HG02852 (cell line): ENCODE data around the gene CLPTM1.
A peak's percentile ranks its signal among the peaks of the same experiment; 100 is the strongest.
"Not testable (repeated sequence)": the region's sequence is repeated elsewhere in the genome, so short reads cannot be mapped to it uniquely, and the experiment has no call there.

Experiments used
- ATAC-seq: cut with Tn5 transposase; IDR thresholded peaks from one replicate; pipeline ENCODE4 v1.9.1; 2021; ENCODE audit warnings: mild to moderate bottlenecking, moderate library complexity; ENCODE audit not compliant: unreplicated experiment

Gene CLPTM1

GRCh38 chr19:44939668-44940067 is 15.5 kb upstream of the CLPTM1 start:
- no peak for ATAC-seq

- no peak for ATAC-seq
Observed at GRCh38 chr19:44942067-44942571, 13.1 kb upstream of the CLPTM1 start, which contains the start of gene APOC4. Gene APOC4 (plus strand): TSS chr19:44942237. CDS start chr19:44942278, 41 bp downstream.

- peak; percentile 64 for ATAC-seq
Observed at GRCh38 chr19:44943801-44944249, 11.4 kb upstream of the CLPTM1 start.

- no peak for ATAC-seq
Observed at GRCh38 chr19:44947041-44947581, 8.1 kb upstream of the CLPTM1 start.

- ATAC-seq = no peak
Observed at GRCh38 chr19:44948237-44948636, 6.9 kb upstream of the CLPTM1 start.

GRCh38 chr19:44948763-44949374 is 6.3 kb upstream of the CLPTM1 start:
- no peak for ATAC-seq

- no peak for ATAC-seq
Observed at GRCh38 chr19:44949550-44949949, 5.6 kb upstream of the CLPTM1 start.

- no peak for ATAC-seq
Observed at GRCh38 chr19:44951179-44952159, 3.7 kb upstream of the CLPTM1 start.

- ATAC-seq = no peak
Observed at GRCh38 chr19:44954278-44954648, 917 bp upstream of the CLPTM1 start.

GRCh38 chr19:44955505-44956439 is 592 bp downstream of the CLPTM1 start:
- ATAC-seq = peak; percentile 20

GRCh38 chr19:44957526-44957925 is 2.3 kb downstream of the CLPTM1 start:
- ATAC-seq = no peak

- no peak for ATAC-seq
Observed at GRCh38 chr19:44958090-44958489, 2.9 kb downstream of the CLPTM1 start.

- no peak for ATAC-seq
Observed at GRCh38 chr19:44959691-44960090, 4.5 kb downstream of the CLPTM1 start.

GRCh38 chr19:44960906-44961728 is 5.9 kb downstream of the CLPTM1 start:
- no peak for ATAC-seq

GRCh38 chr19:44961821-44962220 is 6.6 kb downstream of the CLPTM1 start:
- ATAC-seq = no peak

- no peak for ATAC-seq
Observed at GRCh38 chr19:44968118-44968517, 12.9 kb downstream of the CLPTM1 start.

- ATAC-seq = no peak
Observed at GRCh38 chr19:44968670-44969069, 13.5 kb downstream of the CLPTM1 start.

- no peak for ATAC-seq
Observed at GRCh38 chr19:44969437-44969836, 14.3 kb downstream of the CLPTM1 start.

GRCh38 chr19:44971451-44971850 is 16.3 kb downstream of the CLPTM1 start:
- ATAC-seq = not testable (repeated sequence)
